B cell (primary cell): ENCODE measurements around the gene GMPR2.
"Not testable (repeated sequence)": the region's sequence is repeated elsewhere in the genome, so short reads cannot be mapped to it uniquely, and the experiment has no call there.

ENCODE experiments used
- CTCF ChIP-seq: fragments of 200-600 bp; IDR thresholded peaks from one replicate; pipeline ENCODE4 v1.8.0; 2022; ENCODE audit warnings: antibody characterized with exemption, mild to moderate bottlenecking
- EZH2 ChIP-seq: IDR thresholded peaks from 2 replicates; pipeline ENCODE4 v1.6.1; 2012; ENCODE audit warnings: borderline replicate concordance, low read depth, mild to moderate bottlenecking, moderate library complexity, low read length; ENCODE audit not compliant: insufficient read depth, poor library complexity, severe bottlenecking

- not testable (repeated sequence) for TF ChIP-seq CTCF, EZH2
Observed at GRCh38 chr14:24216876-24217275, 15.9 kb upstream of the GMPR2 start.
